ENCODE data around the gene EHBP1L1. TPM values are rescaled to one million over a fixed set of nuclear protein-coding genes. Genes with fewer than 3 reads are reported as not detected.

EHBP1L1 gene
- total and polyA plus RNA-seq, 2 of the 13 experiments (the other 11 are each of a cell fraction or from before 2014, with no cell fraction given) = 8.3 to 10.6 TPM

GRCh38 chr11:65546217-65546958 is 29.5 kb upstream of the EHBP1L1 start (continued):
- TF ChIP-seq YEATS4 (CRISPR knock-in tag; IDR thresholded peaks at IDR 0.05; ENCODE audit: borderline replicate concordance) (peak; percentile 56), AGO2 (optimal IDR thresholded peaks at IDR 0.05; ENCODE audit: low read depth, low read length) (peak; percentile 61), ZNF138 (CRISPR knock-in tag; IDR thresholded peaks at IDR 0.05; ENCODE audit: low read depth) (no peak), ZFAT (CRISPR knock-in tag; conservative IDR thresholded peaks at IDR 0.05) (no peak), USF2 (IDR thresholded peaks at IDR 0.05; ENCODE audit: low read depth, low read length) (no peak), USF2 (CRISPR knock-in tag; IDR thresholded peaks at IDR 0.05; ENCODE audit: borderline replicate concordance) (no peak), POGK (CRISPR knock-in tag; conservative IDR thresholded peaks at IDR 0.05) (peak; percentile 76), ZBTB49 (CRISPR knock-in tag; IDR thresholded peaks at IDR 0.05; ENCODE audit: borderline replicate concordance) (no peak), SOX13 (IDR thresholded peaks at IDR 0.05) (no peak), SOX13 (CRISPR knock-in tag; conservative IDR thresholded peaks at IDR 0.05 in 1 of 2, IDR thresholded peaks at IDR 0.05 in 1 of 2) (peak in 1 of 2 experiments; percentile 42; a peak in 2 of 4 replicates), ZNF513 (CRISPR knock-in tag; conservative IDR thresholded peaks at IDR 0.05) (no peak), ZNF790 (CRISPR knock-in tag; IDR thresholded peaks at IDR 0.05; ENCODE audit: borderline replicate concordance) (no peak), ZFP37 (CRISPR knock-in tag; IDR thresholded peaks at IDR 0.05; ENCODE audit: borderline replicate concordance) (no peak), ZUFSP (CRISPR knock-in tag; IDR thresholded peaks at IDR 0.05; ENCODE audit: borderline replicate concordance) (no peak), MXD3 (CRISPR knock-in tag; IDR thresholded peaks at IDR 0.05) (no peak; the same call in 1 of the 2 replicates), ZNF850 (CRISPR knock-in tag; conservative IDR thresholded peaks at IDR 0.05) (no peak)

Measured in HepG2 (cell line).